Measurements from ENCODE around the gene CAPRIN1.

- TF ChIP-seq CTCF (conservative IDR thresholded peaks at IDR 0.05; ENCODE audit: low read depth, low read length) (no peak), EZH2 (IDR thresholded peaks at IDR 0.05; ENCODE audit: low read length, unreplicated experiment) (no peak), EZH2phosphoT487 (IDR thresholded peaks at IDR 0.05; ENCODE audit: borderline replicate concordance, low read length) (no peak)
Measured at GRCh38 chr11:34146411-34146810, 94.9 kb downstream of the CAPRIN1 start.
